Measurements from ENCODE around the gene UBASH3B.

UBASH3B gene

GRCh38 chr11:122734848-122735496 lies 79.5 kb downstream of the UBASH3B start:
- DNase-seq: no peak

GRCh38 chr11:122737951-122738693 lies 82.6 kb downstream of the UBASH3B start:
- no peak for DNase-seq

DNA sequence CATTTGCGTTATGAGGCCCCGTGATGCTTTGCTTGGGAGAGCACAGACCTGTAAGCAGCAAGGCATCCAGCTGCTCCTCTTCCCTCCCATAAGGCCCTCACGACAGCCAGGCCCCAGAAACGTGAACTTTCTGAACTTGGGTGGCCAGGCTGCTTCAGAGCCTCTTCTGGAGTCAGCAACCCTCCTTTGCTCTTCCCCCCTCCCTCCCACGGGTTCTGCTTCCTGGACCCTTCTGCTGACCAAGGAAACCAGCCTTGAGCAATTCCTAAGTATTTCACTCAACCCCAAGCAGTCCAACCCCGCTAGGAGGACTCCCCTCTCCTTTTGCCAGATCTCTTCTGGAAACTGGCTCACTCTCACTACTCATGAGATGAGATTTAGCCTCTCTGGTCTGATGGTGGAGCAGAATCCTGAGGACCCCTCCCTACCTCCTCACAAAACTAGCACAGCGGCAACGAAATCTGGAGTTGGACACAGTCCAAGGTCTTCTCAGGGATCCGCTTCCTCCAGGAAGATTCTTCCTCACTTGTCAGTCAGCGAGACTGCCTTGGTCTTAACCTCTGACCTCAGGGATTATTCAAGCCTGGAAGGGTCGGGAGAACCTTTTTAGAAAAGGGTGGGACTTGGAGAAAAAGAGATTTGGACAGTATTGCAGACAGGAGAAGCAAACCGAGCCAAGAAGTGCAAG lies 86.2 kb downstream of the UBASH3B start:
- DNase-seq: peak; percentile 4

DNA sequence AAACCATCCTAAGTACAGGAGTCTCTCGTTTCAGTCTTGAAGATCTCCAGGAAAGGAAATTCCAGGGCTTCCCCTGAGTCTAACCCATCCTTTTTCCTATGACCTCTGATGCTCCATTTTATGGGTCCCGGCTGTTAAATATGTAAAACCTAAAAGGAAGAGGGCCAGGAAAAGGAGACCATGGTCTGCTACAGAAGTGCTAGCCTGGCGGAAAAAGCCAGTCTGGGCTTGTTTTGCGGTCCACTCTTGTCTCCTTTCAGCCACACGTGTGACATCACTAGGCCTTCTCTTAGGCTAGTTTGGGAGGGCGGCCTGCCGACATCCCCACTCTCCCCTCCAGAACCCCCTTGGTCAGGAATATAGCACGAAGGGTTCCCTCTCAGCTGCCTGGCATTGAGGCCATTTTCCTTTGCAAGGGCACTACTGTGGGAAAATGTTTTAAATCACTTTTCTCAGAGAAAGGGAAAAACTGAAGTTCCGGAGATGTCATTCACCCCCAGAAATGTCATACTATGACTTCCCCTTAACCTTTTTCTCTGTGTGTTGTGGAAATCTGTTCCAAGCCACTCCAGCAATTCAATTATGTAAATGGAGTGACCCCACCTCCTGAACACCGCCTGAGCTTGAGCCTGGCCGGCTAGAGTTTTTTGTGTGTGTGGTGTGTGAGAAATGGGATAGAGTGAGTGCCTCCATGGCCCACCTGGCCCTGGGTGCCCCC lies 86.9 kb downstream of the UBASH3B start:
- DNase-seq: no peak

DNA sequence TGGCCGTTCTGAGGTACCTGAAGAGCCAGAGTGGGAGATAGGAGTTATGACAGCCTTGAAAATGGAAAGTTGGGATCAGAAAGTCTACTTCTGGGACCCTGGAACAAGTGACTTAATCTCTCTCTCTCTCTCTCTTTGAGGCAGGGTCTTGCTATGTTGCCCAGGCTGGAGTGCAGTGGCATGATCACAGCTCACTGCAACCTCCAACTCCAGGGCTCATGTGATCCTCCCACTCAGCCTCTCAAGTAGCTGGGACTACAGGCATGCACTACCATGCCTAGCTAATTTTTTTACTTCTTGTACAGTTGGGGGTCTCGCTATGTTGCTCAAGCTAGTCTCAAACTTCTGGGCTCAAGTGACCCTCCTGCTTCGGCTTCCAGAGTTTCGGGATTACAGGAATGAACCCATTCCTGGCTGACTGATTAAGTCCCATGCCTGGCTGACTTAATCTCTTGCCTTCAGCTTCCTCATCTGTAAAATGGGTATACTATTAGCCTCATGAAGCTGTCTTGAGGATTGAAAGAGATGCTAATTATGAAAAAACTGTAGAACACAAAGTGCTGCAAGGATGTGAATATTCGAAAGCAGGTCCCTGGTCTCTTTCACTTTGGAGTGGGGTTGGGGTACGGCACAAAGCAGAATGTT lies 87.7 kb downstream of the UBASH3B start:
- no peak for DNase-seq

DNA sequence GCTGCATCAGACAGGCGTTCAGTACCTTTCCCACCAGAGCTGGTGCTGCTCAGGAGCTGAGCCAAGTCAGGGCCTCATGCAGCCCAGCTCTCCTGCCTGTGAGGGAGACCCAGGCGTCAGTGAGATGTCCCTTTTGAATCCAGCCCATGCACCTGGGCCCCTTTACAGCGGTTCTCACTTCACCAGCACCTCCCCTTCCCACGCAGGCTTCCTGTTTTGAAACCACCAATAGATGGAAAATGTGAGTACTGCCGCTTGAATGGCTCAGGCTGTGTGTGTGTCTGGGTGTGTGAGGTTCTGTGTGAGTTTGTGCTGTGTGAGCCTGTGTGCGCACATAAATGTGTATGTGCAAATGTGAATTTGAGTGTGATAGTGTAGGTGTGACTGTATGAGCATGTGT lies 88.4 kb downstream of the UBASH3B start:
- DNase-seq: peak; percentile 72

DNA sequence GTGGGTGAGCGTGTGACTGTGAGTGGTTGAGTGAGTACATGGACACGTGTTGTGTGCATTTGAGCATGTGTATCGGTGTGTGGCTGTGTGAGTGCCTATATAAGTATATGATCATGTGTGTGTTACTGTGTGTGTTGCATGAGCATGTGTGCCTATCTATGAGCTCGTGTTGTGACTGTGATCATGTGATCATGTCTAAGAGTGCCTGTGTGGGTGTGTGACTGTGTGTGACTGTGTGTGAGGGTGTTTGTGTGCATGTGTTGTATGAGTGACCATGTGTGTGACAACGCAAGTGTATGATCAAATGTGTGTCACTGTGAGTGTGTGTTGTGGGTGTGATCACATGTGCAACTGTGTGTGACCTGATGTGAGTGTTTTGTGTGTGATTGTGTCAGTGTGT lies 88.8 kb downstream of the UBASH3B start:
- no peak for DNase-seq

- no peak for DNase-seq
These were observed 89.6 kb downstream of the UBASH3B start for GRCh38 chr11:122745111-122745510.

GRCh38 chr11:122746050-122746478 lies 90.5 kb downstream of the UBASH3B start:
- DNase-seq: peak; percentile 77

DNA sequence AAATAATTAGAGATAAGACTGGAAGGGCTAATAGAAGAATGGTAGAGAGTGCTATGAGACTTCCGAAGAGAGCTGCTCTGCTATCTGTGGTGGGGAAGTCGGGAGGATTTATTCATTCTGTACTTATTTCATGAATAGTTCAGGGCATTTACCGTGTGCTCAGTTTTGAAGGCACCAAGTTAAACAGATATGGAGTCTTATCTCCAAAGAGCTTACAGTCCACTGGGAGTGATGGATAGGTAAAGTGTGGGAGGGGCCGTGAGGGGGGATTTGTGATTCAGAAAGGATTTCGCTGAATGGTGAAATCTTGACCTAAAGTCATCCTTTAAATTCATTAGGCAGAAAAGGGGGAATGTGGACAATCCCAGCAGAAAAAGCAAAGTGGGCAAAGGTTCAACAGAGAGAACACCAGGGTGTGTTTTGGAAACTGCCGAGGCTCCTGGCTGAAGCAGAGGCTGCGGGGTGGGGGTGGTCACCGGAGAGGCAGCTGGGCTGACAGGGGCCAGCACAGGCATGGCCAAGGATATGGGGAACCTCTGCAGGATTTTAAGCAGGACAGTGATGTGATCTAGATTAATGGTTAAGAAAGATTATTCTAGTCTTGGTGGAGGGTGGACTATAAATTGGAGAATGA lies 91.2 kb downstream of the UBASH3B start:
- no peak for DNase-seq

DNA sequence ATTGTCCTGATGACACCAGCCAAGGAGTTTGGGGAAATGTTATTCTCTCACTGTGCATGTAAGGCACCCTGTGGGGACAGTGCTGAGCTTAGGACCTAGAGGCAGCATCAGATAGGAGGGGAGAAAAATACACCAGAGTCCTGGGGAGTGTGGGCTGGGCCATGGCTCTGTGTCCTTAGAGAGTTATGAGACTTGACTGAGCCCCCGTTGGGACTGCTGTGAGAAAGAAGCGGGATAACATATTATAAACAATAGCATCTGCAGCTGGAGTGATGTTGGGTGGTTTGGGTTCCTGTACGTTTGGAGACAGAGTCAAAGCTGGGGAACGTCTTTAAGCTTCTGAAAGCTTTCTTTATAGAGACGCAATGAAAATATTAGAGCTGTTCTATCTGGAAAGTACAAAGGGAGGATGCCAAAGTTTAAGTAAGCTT lies 91.8 kb downstream of the UBASH3B start:
- no peak for DNase-seq

- DNase-seq: peak; percentile 51
These were observed 93.6 kb downstream of the UBASH3B start for GRCh38 chr11:122749005-122749687.

DNA sequence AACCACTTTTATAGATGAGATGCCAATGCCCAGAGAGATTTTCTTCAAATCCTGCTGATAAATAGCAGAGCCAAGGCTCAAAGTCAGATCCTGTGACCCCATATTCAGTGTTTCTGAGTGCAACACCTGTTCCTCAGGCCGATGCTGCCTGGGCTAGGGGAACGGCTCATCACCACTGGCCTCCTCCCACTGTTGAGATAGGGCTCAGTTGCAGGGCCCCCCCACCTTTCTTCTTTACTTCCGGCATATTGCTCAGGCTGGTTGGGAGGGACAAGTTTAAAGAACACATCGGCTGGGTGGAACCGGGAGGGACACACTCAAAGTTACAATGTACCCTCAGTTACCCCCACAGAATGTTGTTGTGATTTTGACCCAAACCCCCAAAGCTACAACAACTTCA lies 94.5 kb downstream of the UBASH3B start:
- no peak for DNase-seq

GRCh38 chr11:122751292-122752070 lies 96.0 kb downstream of the UBASH3B start:
- no peak for DNase-seq

DNA sequence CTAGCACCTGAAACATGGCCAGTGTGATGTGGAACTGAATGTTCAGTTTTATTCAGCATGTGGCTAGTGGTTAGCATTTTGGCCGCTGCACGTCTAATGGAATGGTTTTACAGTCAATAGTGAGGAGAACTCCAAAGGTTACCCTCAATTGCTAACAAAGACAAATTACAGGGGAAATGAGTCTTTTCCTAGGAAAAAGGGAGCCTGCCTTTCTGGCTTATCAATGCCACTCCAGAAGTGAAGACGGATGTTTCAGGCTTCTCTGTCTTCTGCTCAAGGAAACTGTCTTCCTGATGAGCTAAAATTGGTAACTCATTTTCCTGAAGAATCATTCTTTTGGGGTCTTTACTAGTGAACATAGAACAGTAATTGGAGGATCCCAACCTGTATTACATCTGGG lies 98.5 kb downstream of the UBASH3B start:
- no peak for DNase-seq

GRCh38 chr11:122754553-122755322 lies 99.2 kb downstream of the UBASH3B start:
- DNase-seq: peak; percentile 41

DNA sequence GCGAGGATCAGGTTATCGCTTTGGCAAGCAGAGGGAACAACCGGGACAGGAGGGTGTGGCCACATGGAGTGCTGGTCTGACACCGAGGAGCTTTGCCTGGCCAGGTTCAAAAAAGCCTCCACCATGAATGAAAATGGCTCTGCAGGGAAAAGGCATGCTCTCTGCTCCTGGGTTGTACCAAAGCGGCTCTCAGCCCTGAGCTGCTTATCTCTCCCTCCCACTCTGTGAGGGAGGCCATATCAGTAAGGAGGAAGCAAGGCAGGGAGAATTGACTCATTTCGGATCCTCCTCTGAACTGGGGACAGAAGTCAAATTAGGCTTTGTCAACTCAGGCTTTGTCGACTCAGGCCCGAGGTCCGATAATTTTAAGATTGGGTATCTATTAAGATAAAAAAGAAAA lies 99.9 kb downstream of the UBASH3B start:
- no peak for DNase-seq

DNA sequence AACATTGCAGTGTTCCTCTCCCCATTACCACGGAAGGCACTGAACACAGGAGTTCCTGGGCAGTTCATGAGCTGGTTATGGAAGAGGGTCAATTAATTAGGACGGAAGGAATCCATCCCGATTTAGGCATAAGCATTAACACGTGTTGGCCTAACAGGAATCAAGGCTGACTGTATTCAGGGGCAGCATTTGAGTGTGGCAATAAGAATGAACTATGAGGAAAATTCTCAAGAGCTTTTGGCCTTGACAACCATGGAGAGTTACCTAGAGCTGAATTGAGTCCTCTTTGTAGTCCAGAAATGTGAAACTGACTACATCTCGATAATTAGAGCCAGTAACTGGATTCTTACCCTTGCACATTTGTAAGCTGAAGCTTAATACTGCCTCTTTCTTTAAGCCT lies 100.4 kb downstream of the UBASH3B start:
- no peak for DNase-seq

- peak; percentile 78 for DNase-seq
These were observed 100.9 kb downstream of the UBASH3B start for GRCh38 chr11:122756417-122756816.

DNA sequence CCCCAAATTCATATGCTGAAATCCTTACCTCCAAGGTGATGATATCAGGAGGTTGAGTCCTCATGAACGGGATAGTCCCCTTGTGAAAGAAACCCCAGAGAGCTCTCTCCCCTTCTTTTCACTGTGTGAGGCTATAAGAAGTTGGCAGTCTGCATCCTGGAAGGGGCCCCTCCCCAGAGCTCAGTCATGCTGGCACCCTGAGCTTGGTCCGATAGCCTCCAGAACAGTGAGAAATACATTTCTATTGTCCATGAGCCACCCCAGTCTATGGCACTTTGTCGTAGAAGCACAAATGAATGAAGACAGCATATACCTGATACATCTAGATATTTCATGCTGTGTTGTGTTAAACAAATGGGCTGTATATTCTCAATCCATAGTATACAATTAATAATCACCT lies 101.7 kb downstream of the UBASH3B start:
- DNase-seq: no peak

Data from CD4-positive, alpha-beta T cell treated with Interferon gamma for 1 hour (primary cell).